Vagina (tissue), 2 donors: ENCODE results near the gene SLC12A8.

ENCODE experiments used
- POLR2A ChIP-seq, 2 donors: fragments of 450-650 bp; IDR thresholded peaks; one replicate each; pipeline ENCODE4 v1.6.1; 2017; ENCODE audit warnings: antibody characterized with exemption in 2 of 2, mild to moderate bottlenecking in 2 of 2, moderate library complexity in 2 of 2
- TF ChIP-seq, protein P1 (sequence below), 3 experiments: fragments of 450-650 bp in 2 of 3; fragments of 200-600 bp in 1 of 3; sonication (generic) in 1 of 3; IDR thresholded peaks; one replicate each; pipeline ENCODE4 v1.5.1; 2017 to 2019; ENCODE audit warnings: antibody characterized with exemption in 3 of 3, mild to moderate bottlenecking in 2 of 3, moderate library complexity in 2 of 3

GRCh38 chr3:125107363-125107762 is 105.2 kb downstream of the SLC12A8 start:
- TF ChIP-seq, protein P1, sequence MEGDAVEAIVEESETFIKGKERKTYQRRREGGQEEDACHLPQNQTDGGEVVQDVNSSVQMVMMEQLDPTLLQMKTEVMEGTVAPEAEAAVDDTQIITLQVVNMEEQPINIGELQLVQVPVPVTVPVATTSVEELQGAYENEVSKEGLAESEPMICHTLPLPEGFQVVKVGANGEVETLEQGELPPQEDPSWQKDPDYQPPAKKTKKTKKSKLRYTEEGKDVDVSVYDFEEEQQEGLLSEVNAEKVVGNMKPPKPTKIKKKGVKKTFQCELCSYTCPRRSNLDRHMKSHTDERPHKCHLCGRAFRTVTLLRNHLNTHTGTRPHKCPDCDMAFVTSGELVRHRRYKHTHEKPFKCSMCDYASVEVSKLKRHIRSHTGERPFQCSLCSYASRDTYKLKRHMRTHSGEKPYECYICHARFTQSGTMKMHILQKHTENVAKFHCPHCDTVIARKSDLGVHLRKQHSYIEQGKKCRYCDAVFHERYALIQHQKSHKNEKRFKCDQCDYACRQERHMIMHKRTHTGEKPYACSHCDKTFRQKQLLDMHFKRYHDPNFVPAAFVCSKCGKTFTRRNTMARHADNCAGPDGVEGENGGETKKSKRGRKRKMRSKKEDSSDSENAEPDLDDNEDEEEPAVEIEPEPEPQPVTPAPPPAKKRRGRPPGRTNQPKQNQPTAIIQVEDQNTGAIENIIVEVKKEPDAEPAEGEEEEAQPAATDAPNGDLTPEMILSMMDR (IDR thresholded peaks at IDR 0.05), result no peak
- no peak for TF ChIP-seq POLR2A (IDR thresholded peaks at IDR 0.05)
